CD4-positive, alpha-beta T cell (primary cell): ENCODE data around the gene ADAMTSL1. TPM values are rescaled to one million over a fixed set of nuclear protein-coding genes. Genes with fewer than 3 reads are reported as not detected.

Source experiments
- ATAC-seq: fragments of 200-7000 bp; cut with Tn5 transposase; one replicate; pipeline ENCODE4 v1.10.0; 2022; ENCODE audit warnings: mild to moderate bottlenecking; ENCODE audit not compliant: poor library complexity
- CTCF ChIA-PET: fragments of 350-600 bp; sonication (Branson Sonifier 250); formaldehyde crosslinking; loops from one replicate; lab custom pipeline; 2021; ENCODE audit warnings: antibody characterized with exemption, inconsistent platforms; lab: Charles Lee
- POLR2A ChIA-PET: fragments of 350-600 bp; sonication (Branson Sonifier 250); formaldehyde crosslinking; loops from one replicate; lab custom pipeline; 2021; ENCODE audit warnings: antibody characterized with exemption, inconsistent platforms; lab: Charles Lee
- DNase-seq, 14 experiments: peaks; one replicate each; pipeline ENCODE4 v3.0.0-alpha.2; 2013 to 2020; ENCODE audit warnings: mixed read lengths in 2 of 14
- H3K27ac ChIP-seq, 2 donors: one replicate each; pipeline versions ENCODE4 v1.5.1 to v1.7.0; 2013; ENCODE audit warnings: low read length in 2 of 2, low read depth in 1 of 2, mild to moderate bottlenecking in 1 of 2
- H3K27me3 ChIP-seq, 2 experiments: 1 replicate in 1 of 2; 2 replicates in 1 of 2; pipeline versions ENCODE4 v1.6.1 to v1.7.0; 2013; ENCODE audit warnings: low read length in 2 of 2, control low read depth in 1 of 2, mild to moderate bottlenecking in 1 of 2, moderate library complexity in 1 of 2; ENCODE audit not compliant: insufficient read depth in 2 of 2, control insufficient read depth in 1 of 2
- H3K36me3 ChIP-seq: one replicate; pipeline ENCODE4 v1.6.1; 2013; ENCODE audit warnings: low read length, control low read depth; ENCODE audit not compliant: insufficient read depth
- H3K4me1 ChIP-seq: one replicate; pipeline ENCODE4 v1.6.1; 2013; ENCODE audit warnings: low read length, control low read depth; ENCODE audit not compliant: insufficient read depth
- H3K4me3 ChIP-seq: one replicate; pipeline ENCODE4 v1.5.1; 2013; ENCODE audit warnings: mild to moderate bottlenecking, low read length, moderate library complexity
- H3K9me3 ChIP-seq, 2 experiments: 1 replicate in 1 of 2; 2 replicates in 1 of 2; pipeline versions ENCODE4 v1.6.1 to v1.7.0; 2013; ENCODE audit warnings: low read length in 2 of 2, mild to moderate bottlenecking in 2 of 2, control low read depth in 1 of 2, moderate library complexity in 1 of 2; ENCODE audit not compliant: control insufficient read depth in 1 of 2, insufficient read depth in 1 of 2
- H3K27ac Mint-ChIP-seq: one replicate; pipeline ENCODE4 v1.8.0; 2020; ENCODE audit warnings: mixed read lengths
- H3K27me3 Mint-ChIP-seq: one replicate; pipeline ENCODE4 v1.8.0; 2021; ENCODE audit warnings: mixed read lengths
- H3K36me3 Mint-ChIP-seq: one replicate; pipeline ENCODE4 v1.8.0; 2021; ENCODE audit warnings: low read depth, mixed read lengths
- H3K4me1 Mint-ChIP-seq: one replicate; pipeline ENCODE4 v1.8.0; 2021; ENCODE audit warnings: low read depth, mixed read lengths
- H3K4me3 Mint-ChIP-seq: one replicate; pipeline ENCODE4 v1.8.0; 2020; ENCODE audit warnings: mild to moderate bottlenecking, mixed read lengths
- H3K9me3 Mint-ChIP-seq: one replicate; pipeline ENCODE4 v1.8.0; 2020; ENCODE audit warnings: mixed read lengths
- intact Hi-C, 2 experiments: fragments of 100-400 bp; cut with DNase I in 1 of 2; cut with micrococcal nuclease in 1 of 2; formaldehyde crosslinking; loops; one replicate each; pipeline versions ENCODE4 v1.15.1 to v1.9.0; 2023 to 2025; cut with DNase I, micrococcal nuclease
- total RNA-seq, 174 experiments: library from RNA in 2 of 174; stranded (reverse) in 2 of 174; gene quantifications; one replicate each; pipeline ENCODE4 v1.2.3 and lab custom pipeline; 2021 to 2026
- TF ChIP-seq, protein P1 (sequence below): fragments of 200-600 bp; IDR thresholded peaks from one replicate; pipeline ENCODE4 v1.8.0; 2022; ENCODE audit warnings: antibody characterized with exemption, mild to moderate bottlenecking

Gene ADAMTSL1
- total RNA-seq, 2 experiments from 2014 or later, result not detected

DNA sequence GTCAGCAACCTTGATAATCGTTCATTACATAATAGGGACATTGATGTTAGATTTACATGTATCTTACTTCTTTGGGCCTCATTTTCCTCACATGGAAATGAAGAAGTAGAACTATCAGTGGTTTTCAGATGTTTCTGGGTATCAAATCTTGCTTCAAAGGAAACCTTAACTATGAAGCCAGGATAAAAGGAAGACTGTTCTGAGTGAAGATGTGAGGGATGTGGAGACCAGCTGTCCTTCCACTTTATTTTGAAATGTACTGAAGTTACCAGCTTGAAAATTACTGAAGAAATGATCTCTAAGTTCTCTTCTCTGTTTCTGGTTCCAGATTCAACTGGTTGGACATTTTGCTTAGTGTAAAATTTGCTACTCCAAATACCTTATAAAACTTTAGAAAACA is 186.0 kb downstream of the ADAMTSL1 start:
- no peaks in the 10 kb centered on the region for H3K9me3 Mint-ChIP-seq
- no peaks in the 10 kb centered on the region for H3K36me3 ChIP-seq
- H3K4me1 ChIP-seq, result no peaks in the 10 kb centered on the region
- H3K4me3 ChIP-seq, result no peak overlapping the region
- H3K4me3 Mint-ChIP-seq, result no peak overlapping the region
- TF ChIP-seq, protein P1, sequence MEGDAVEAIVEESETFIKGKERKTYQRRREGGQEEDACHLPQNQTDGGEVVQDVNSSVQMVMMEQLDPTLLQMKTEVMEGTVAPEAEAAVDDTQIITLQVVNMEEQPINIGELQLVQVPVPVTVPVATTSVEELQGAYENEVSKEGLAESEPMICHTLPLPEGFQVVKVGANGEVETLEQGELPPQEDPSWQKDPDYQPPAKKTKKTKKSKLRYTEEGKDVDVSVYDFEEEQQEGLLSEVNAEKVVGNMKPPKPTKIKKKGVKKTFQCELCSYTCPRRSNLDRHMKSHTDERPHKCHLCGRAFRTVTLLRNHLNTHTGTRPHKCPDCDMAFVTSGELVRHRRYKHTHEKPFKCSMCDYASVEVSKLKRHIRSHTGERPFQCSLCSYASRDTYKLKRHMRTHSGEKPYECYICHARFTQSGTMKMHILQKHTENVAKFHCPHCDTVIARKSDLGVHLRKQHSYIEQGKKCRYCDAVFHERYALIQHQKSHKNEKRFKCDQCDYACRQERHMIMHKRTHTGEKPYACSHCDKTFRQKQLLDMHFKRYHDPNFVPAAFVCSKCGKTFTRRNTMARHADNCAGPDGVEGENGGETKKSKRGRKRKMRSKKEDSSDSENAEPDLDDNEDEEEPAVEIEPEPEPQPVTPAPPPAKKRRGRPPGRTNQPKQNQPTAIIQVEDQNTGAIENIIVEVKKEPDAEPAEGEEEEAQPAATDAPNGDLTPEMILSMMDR, result no peak
- no peaks in the 10 kb centered on the region for H3K36me3 Mint-ChIP-seq
- intact Hi-C loops, result no loop called here
- ATAC-seq (no peak), DNase-seq (no peak)
- CTCF ChIA-PET, result no interaction called here
- no peaks in the 10 kb centered on the region for H3K9me3 ChIP-seq
- no peaks in the 10 kb centered on the region for H3K27me3 ChIP-seq
- H3K27me3 Mint-ChIP-seq, result peaks cover 7% of the 10 kb centered on the region
- H3K27ac Mint-ChIP-seq, result no peak overlapping the region
- POLR2A ChIA-PET, result no interaction called here
- no peak overlapping the region for H3K27ac ChIP-seq
- no peaks in the 10 kb centered on the region for H3K4me1 Mint-ChIP-seq

DNA sequence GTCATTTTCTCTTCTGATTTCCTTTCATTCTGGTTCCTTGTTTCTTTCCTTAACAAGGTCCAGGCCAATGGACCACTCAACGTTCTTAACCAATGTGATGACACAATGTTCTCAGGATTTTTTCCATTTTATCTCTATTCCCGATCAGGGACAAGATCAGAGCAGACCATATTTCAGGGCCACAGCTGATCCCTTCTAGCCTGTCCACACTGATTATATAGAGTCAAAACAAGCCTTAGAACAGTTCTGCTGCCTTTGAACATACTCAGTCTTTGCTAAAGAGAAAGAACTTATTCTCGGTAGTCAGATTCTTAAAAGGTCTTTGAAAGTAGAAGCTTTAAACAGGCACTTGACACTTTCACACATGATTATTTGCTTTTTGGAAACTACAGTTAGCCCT is 188.4 kb downstream of the ADAMTSL1 start:
- no peak overlapping the region for H3K4me3 Mint-ChIP-seq
- POLR2A ChIA-PET, result no interaction called here
- H3K27ac Mint-ChIP-seq, result no peak overlapping the region
- ATAC-seq (no peak), DNase-seq (no peak)
- no peaks in the 10 kb centered on the region for H3K9me3 Mint-ChIP-seq
- Histone ChIP-seq H3K4me1 (no peaks in the 10 kb centered on the region), H3K9me3 (no peaks in the 10 kb centered on the region), H3K36me3 (no peaks in the 10 kb centered on the region), H3K4me3 (no peak overlapping the region), H3K27ac (no peak overlapping the region), H3K27me3 (no peaks in the 10 kb centered on the region)
- CTCF ChIA-PET, result no interaction called here
- TF ChIP-seq, protein P1, result no peak
- intact Hi-C loops, result no loop called here
- H3K4me1 Mint-ChIP-seq, result no peaks in the 10 kb centered on the region
- no peaks in the 10 kb centered on the region for H3K36me3 Mint-ChIP-seq
- peaks cover 13% of the 10 kb centered on the region for H3K27me3 Mint-ChIP-seq

DNA sequence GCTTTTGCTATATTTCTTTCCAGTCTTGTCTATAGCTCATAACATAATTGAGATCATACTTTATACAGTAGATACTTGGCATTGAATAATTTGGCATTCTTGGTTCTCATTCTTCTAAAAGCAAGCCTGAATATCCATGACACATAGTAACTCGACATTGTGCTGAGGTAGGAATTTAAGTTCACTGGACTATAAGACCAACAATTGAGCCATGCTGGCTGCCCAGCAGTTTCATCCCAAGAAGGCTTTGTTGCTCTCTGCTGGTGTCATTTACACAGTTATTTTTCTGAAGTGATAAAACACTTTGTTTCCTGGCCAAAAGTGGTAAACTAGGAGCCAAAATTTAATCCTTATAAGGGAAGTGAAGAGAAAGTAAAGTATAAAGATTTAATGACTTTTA is 192.0 kb downstream of the ADAMTSL1 start:
- no peaks in the 10 kb centered on the region for H3K36me3 ChIP-seq
- POLR2A ChIA-PET, result no interaction called here
- H3K27me3 ChIP-seq, result no peaks in the 10 kb centered on the region
- TF ChIP-seq, protein P1, result no peak
- no peak overlapping the region for H3K27ac ChIP-seq
- Mint-ChIP-seq H3K9me3 (no peaks in the 10 kb centered on the region), H3K36me3 (no peaks in the 10 kb centered on the region), H3K4me1 (no peaks in the 10 kb centered on the region), H3K4me3 (no peak overlapping the region), H3K27me3 (peaks cover 21% of the 10 kb centered on the region), H3K27ac (no peak overlapping the region)
- ATAC-seq (no peak), DNase-seq (no peak)
- H3K4me1 ChIP-seq, result no peaks in the 10 kb centered on the region
- CTCF ChIA-PET, result no interaction called here
- intact Hi-C loops, result no loop called here
- H3K4me3 ChIP-seq, result no peak overlapping the region
- H3K9me3 ChIP-seq, result no peaks in the 10 kb centered on the region
